ENCODE data around the gene KSR1. TPM values are rescaled to one million over a fixed set of nuclear protein-coding genes. Genes with fewer than 3 reads are reported as not detected.
"Not testable (repeated sequence)": the region's sequence is repeated elsewhere in the genome, so short reads cannot be mapped to it uniquely, and the experiment has no call there.

Gene KSR1
- total and polyA plus RNA-seq, 9 of the 15 experiments (the other 6 are each of a cell fraction or from before 2014, with no cell fraction given) = 1.4 to 51.7 (median 18.4) TPM

DNA sequence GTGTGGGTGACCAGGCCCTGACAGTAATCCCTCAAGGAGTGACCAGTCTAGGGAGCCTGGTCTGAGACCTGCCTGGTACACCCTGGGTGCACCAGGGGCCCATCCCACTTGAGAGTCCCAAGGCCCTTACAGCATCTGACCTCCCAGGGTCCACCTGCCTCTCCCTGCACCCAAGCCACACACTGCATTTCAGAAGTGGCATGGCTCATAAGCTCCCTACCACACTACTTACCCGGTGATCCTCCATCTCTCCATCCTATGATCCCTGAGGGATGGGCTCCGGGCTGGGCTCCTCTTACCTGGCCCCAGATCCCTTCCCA is 215.3 kb downstream of the KSR1 start:
- Histone ChIP-seq H3K4me3 (no peak overlapping the region), H3K36me3 (ENCODE audit: control insufficient read depth, insufficient read depth, low read length) (no peaks in the 10 kb centered on the region), H3K9me3 (replicated peaks; ENCODE audit: control insufficient read depth, insufficient read depth, low read depth, low read length) (no peaks in the 10 kb centered on the region), H3K9ac (ENCODE audit: insufficient read depth in 1 of 2, low read depth in 2 of 2, low read length in 2 of 2) (no peak overlapping the region), H3K4me2 (ENCODE audit: insufficient read depth, low read length) (no peak overlapping the region), H3K9me1 (ENCODE audit: control insufficient read depth, insufficient read depth, low read length) (no peaks in the 10 kb centered on the region), H3K4me1 (replicated peaks in 1 of 2; ENCODE audit: control insufficient read depth in 2 of 2, insufficient read depth in 2 of 2, low read length in 2 of 2) (no peaks in the 10 kb centered on the region), H3K27ac (ENCODE audit: extremely low read depth, low read depth, low read length) (no peak overlapping the region), H4K20me1 (replicated peaks; ENCODE audit: control insufficient read depth, insufficient read depth, low read length) (no peaks in the 10 kb centered on the region), H2AFZ (ENCODE audit: low read depth, low read length) (no peak overlapping the region), H3K79me2 (ENCODE audit: control insufficient read depth, insufficient read depth, low read length) (no peaks in the 10 kb centered on the region), H3K27me3 (ENCODE audit: control insufficient read depth in 2 of 2, insufficient read depth in 2 of 2, low read length in 2 of 2) (peaks cover 0 to 15% of the 10 kb centered on the region in 2 experiments; a peak in 2 of 5 replicates)
- no TSS peak for BruUV-seq (replicated peaks)
- no peak for TF ChIP-seq ZNF282 (CRISPR knock-in tag; IDR thresholded peaks at IDR 0.05)
- no peak for TF ChIP-seq ZNF583 (CRISPR knock-in tag; IDR thresholded peaks at IDR 0.05)
- TF ChIP-seq TCF3 (CRISPR knock-in tag; IDR thresholded peaks at IDR 0.05) = no peak
- TF ChIP-seq ILF3 (IDR thresholded peaks at IDR 0.05; ENCODE audit: borderline replicate concordance) = no peak
- no peak for FAIRE-seq
- no peak for DNase-seq (ENCODE audit: extremely low read depth in 1 of 4, low spot score in 3 of 4)
- POLR2A ChIA-PET = interaction anchor here (0.7 kb wide), 1 partner anchor 101 kb away, joined by 3 read pairs; no protein-coding TSS in a partner anchor
- intact Hi-C loops (cut with micrococcal nuclease) (no loop called here), in situ Hi-C loops (cut with MboI) (no loop called here)
- ATAC-seq = no peak
- CTCF ChIA-PET (ENCODE audit: low intra/inter-chr PET ratio) = no interaction called here
- 0% methylated on average over 2 of the region's 2 CpGs for WGBS (ENCODE audit: insufficient coverage, low coverage, missing lambda C conversion rate)

DNA sequence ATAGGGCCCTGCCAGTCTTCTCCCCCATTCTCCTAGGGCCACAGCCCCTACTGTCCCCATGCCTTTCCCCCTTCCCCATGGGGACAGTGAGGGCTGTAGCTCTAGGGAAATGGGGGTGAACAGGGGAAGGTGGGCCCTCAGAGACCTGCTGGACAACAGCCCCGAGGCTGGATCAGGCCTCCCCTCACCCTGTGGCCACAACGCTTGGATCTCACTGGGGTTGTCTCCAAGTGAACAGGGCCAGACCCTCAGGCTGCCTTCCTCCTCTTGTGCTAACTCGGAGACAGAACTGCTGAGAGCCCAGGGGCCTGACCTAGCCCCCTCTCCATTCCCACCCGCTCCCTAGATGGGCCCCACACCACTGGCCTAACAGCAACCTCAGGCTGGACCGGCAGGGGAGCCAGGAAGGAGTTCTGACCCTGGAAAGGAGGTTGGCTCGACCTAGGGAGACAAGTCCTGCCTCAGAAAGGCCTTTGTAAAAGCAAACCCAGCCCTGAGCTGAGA is 215.8 kb downstream of the KSR1 start:
- H3K9me1 ChIP-seq (ENCODE audit: control insufficient read depth, insufficient read depth, low read length); H3K4me3 ChIP-seq; in situ Hi-C loops (cut with MboI); intact Hi-C loops (cut with micrococcal nuclease); FAIRE-seq; H3K36me3 ChIP-seq (ENCODE audit: control insufficient read depth, insufficient read depth, low read length); H4K20me1 ChIP-seq (replicated peaks; ENCODE audit: control insufficient read depth, insufficient read depth, low read length); H3K9ac ChIP-seq (ENCODE audit: insufficient read depth in 1 of 2, low read depth in 2 of 2, low read length in 2 of 2); BruUV-seq (replicated peaks); DNase-seq (ENCODE audit: extremely low read depth in 1 of 4, low spot score in 3 of 4); H3K9me3 ChIP-seq (replicated peaks; ENCODE audit: control insufficient read depth, insufficient read depth, low read depth, low read length); H3K4me2 ChIP-seq (ENCODE audit: insufficient read depth, low read length); H2AFZ ChIP-seq (ENCODE audit: low read depth, low read length); H3K79me2 ChIP-seq (ENCODE audit: control insufficient read depth, insufficient read depth, low read length); CTCF ChIA-PET (ENCODE audit: low intra/inter-chr PET ratio); H3K4me1 ChIP-seq (replicated peaks in 1 of 2; ENCODE audit: control insufficient read depth in 2 of 2, insufficient read depth in 2 of 2, low read length in 2 of 2); H3K27ac ChIP-seq (ENCODE audit: extremely low read depth, low read depth, low read length); ATAC-seq: not testable (repeated sequence)
- 0% methylated on average over 4 of the region's 6 CpGs for WGBS (ENCODE audit: insufficient coverage, low coverage, missing lambda C conversion rate)
- H3K27me3 ChIP-seq (ENCODE audit: control insufficient read depth in 2 of 2, insufficient read depth in 2 of 2, low read length in 2 of 2) = peaks cover 0 to 15% of the 10 kb centered on the region in 2 experiments; a peak in 2 of 5 replicates
- POLR2A ChIA-PET = interaction anchor here (1.1 kb wide), 1 partner anchor 79 kb away, joined by 3 read pairs; no protein-coding TSS in a partner anchor
